ENCODE data around the gene TXNDC9.

GRCh38 chr2:99356853-99357252 is 20.7 kb upstream of the TXNDC9 start:
- TF ChIP-seq CTCF (IDR thresholded peaks at IDR 0.05) (no peak), EZH2 (IDR thresholded peaks at IDR 0.05; ENCODE audit: borderline replicate concordance, insufficient read depth, low read depth, low read length, poor library complexity, severe bottlenecking) (no peak)
